B cell (primary cell): ENCODE data around the gene BCO1.

Experiments used
- EZH2 ChIP-seq: IDR thresholded peaks from 2 replicates; pipeline ENCODE4 v1.6.1; 2012; ENCODE audit warnings: borderline replicate concordance, low read depth, mild to moderate bottlenecking, moderate library complexity, low read length; ENCODE audit not compliant: insufficient read depth, poor library complexity, severe bottlenecking
- TF ChIP-seq, protein P1 (sequence below): fragments of 200-600 bp; IDR thresholded peaks from one replicate; pipeline ENCODE4 v1.8.0; 2022; ENCODE audit warnings: antibody characterized with exemption, mild to moderate bottlenecking

DNA sequence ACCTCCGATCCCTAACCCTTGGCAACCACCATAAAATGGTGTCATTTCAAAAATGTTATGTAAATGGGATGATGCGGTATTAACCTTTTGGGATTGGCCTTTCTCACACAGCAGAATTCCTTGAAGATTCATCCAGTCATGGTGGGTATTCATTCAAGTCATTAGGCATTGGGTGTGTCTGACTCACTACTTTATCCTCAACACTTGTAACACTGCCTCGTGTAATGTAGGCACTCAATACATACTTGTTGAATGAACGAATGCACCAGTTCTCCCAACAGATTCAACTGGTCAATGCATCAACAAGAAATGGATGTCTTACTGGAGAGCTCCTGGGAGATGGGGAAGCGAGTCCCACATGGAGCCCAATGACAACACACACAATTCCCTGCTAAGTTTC, 54.4 kb downstream of the BCO1 start:
- TF ChIP-seq, protein P1, sequence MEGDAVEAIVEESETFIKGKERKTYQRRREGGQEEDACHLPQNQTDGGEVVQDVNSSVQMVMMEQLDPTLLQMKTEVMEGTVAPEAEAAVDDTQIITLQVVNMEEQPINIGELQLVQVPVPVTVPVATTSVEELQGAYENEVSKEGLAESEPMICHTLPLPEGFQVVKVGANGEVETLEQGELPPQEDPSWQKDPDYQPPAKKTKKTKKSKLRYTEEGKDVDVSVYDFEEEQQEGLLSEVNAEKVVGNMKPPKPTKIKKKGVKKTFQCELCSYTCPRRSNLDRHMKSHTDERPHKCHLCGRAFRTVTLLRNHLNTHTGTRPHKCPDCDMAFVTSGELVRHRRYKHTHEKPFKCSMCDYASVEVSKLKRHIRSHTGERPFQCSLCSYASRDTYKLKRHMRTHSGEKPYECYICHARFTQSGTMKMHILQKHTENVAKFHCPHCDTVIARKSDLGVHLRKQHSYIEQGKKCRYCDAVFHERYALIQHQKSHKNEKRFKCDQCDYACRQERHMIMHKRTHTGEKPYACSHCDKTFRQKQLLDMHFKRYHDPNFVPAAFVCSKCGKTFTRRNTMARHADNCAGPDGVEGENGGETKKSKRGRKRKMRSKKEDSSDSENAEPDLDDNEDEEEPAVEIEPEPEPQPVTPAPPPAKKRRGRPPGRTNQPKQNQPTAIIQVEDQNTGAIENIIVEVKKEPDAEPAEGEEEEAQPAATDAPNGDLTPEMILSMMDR, result no peak
- TF ChIP-seq EZH2, result no peak
